HG02870 (cell line): ENCODE data around the gene DCAF15.
"Not testable (repeated sequence)": the region's sequence is repeated elsewhere in the genome, so short reads cannot be mapped to it uniquely, and the experiment has no call there.

Source experiments
- ATAC-seq: cut with Tn5 transposase; IDR thresholded peaks from one replicate; pipeline ENCODE4 v1.9.1; 2021; ENCODE audit warnings: mild to moderate bottlenecking, moderate library complexity; ENCODE audit not compliant: unreplicated experiment

DCAF15 gene

DNA sequence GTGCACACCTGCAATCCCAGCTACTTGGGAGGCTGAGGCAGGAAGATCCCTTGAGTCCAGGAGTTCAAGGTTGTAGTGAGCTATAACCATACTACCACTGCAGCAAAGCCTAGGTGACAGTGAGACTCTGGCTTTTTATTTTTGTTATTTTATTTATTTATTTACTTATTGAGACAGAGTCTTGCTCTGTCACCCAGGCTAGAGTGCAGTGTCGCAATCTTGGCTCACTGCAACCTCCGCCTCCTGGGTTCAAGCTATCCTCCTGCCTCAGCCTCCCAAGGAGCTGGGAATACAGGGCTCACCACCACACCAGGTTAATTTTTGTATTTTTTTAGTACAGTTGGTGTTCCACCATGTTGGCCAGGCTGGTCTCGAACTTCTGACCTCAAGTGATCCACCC lies 21.2 kb downstream of the DCAF15 start:
- not testable (repeated sequence) for ATAC-seq

GRCh38 chr19:13974073-13974472 lies 21.8 kb downstream of the DCAF15 start:
- ATAC-seq: no peak

- no peak for ATAC-seq
Measured at GRCh38 chr19:13975870-13976269, 23.6 kb downstream of the DCAF15 start.

DNA sequence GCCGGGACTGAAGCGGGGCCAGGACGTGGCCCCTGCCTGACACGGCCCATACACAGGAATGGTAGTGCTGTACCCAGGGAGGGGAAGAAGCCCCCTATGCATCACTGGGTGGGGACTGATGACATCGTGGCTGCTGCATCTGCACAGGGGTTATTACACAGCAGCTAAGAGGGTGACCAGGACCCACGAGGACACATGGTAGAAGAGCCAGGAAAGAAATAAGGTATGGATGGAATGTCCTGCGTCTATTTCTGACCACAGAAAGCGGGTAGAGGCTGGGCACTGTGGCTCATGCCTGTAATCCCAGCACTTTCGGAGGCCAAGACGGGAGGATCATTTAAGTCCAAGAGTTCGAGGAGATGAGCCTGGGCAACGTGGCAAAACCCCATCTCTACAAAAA lies 24.1 kb downstream of the DCAF15 start:
- no peak for ATAC-seq

GRCh38 chr19:13977803-13978202 lies 25.5 kb downstream of the DCAF15 start:
- ATAC-seq: no peak

DNA sequence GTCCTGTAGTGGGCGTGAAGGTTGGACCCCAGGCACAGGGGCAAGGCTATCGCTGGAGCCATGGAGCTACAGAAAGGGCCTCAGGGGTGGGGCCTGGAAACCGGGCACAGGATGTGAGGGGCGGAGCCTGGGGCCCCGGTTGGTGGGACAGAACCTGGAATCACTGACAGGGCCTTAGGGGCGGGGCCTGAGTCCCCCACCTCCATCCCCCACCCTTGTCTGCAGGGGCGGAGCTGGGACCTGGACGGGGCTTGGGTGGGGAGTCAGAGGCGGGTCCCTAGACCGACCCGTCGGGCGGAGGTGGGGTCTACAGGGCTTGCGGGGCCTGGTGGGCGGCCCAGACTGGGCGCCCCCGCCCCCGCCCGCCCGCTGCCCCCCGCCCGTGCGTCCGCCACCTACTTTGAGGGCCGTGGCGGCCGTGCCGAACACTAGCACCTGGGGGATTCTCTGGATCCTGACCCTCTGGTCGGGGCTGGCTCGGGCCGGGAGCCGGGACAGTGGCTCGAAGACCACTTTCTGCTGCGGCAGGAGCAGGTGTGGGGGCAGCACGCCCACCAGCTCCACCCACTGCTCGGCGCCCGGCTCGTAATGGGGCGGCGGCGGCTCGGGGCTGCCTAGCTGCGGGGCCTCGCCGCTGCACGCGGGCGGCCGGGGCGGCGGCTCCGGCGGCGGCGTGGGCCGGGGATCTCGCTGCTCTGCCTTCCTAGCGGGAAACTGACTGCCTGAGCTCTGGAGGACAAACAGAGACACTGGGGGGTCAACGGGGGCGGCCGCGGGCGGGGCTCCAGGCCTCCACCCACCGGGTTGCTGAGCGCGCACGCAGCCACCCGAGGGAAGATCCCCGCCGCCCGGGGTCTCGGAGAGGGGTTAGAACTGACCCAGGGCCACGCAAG lies 26.3 kb downstream of the DCAF15 start:
- ATAC-seq: no peak

GRCh38 chr19:13979244-13979615 lies 26.9 kb downstream of the DCAF15 start:
- no peak for ATAC-seq

GRCh38 chr19:13979686-13980085 lies 27.4 kb downstream of the DCAF15 start:
- no peak for ATAC-seq

DNA sequence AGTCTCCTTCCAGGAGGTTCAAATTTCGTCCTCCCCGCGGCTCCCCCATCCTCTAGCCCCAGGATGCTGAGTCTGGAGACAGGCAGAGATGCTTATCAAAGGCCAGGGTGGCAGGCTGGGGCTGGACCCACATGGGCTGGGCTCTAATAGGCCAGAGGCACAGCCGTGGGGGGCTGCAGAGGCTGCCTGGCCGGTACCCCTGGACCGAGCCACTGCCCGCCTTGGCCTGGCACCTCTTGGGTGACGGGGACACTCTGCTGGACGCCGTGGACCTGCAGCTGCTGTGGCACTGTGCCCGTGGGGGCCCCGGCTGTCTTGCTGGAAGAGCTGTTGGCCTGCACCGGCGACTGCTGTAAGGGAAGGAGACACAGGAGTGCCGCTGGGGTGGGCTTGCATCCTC lies 28.0 kb downstream of the DCAF15 start:
- no peak for ATAC-seq

DNA sequence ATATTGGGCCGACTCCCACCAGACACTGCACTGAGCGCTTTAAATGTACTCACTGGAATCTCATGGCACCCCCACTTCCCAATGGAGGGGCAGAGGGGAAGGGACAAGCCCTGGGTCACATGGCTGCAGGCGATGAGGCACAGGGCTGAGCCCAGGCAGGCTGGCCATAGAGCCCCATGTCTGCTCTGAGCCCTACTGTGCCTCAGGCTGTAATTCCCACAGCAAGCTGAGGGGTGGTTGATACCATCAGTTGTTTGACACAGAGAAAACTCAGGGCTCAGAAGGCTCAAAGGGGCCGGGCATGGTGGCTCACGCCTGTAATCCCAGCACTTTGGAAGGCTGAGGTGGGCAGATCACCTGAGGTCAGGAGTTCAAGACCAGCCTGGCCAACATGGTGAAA lies 28.7 kb downstream of the DCAF15 start:
- ATAC-seq: no peak

GRCh38 chr19:13981467-13981866 lies 29.2 kb downstream of the DCAF15 start:
- no peak for ATAC-seq

- no peak for ATAC-seq
Measured at GRCh38 chr19:13981988-13982501, 29.7 kb downstream of the DCAF15 start.

- no peak for ATAC-seq
Measured at GRCh38 chr19:13982773-13983172, 30.5 kb downstream of the DCAF15 start.

DNA sequence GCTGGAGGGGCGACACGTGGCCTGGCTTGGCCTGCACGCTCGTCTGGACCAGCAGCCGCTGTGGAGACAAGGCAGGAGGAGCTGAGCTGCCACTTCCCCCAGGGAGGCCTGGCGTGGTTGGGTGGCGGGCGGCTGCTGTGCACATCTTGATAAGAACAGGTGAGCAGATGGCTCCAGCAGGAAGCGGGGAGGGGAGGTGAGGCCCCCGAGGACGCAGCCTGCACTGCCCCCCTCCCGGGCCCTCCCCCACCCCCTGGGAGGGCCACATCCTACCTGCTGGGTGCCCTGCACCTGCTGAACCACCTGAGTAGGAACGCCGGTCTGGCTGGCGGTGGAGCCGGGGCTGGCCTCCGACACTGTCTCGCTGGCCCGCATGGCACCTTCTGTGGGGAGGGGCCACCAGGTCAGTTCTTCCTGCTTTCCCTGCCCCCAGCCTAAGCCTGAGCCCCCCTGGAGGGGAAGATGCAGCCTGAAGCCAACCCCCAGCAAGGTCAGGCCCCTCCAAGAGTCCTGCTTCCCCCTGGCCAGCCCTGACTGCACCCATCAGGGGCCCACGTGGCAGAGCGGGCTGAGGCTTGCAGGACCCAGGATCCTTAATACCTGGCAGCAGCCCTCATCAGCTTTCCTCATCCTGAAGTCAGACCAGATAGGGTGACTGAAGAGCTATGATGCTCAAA lies 31.0 kb downstream of the DCAF15 start:
- no peak for ATAC-seq

- no peak for ATAC-seq
Measured at GRCh38 chr19:13984186-13984585, 31.9 kb downstream of the DCAF15 start.

DNA sequence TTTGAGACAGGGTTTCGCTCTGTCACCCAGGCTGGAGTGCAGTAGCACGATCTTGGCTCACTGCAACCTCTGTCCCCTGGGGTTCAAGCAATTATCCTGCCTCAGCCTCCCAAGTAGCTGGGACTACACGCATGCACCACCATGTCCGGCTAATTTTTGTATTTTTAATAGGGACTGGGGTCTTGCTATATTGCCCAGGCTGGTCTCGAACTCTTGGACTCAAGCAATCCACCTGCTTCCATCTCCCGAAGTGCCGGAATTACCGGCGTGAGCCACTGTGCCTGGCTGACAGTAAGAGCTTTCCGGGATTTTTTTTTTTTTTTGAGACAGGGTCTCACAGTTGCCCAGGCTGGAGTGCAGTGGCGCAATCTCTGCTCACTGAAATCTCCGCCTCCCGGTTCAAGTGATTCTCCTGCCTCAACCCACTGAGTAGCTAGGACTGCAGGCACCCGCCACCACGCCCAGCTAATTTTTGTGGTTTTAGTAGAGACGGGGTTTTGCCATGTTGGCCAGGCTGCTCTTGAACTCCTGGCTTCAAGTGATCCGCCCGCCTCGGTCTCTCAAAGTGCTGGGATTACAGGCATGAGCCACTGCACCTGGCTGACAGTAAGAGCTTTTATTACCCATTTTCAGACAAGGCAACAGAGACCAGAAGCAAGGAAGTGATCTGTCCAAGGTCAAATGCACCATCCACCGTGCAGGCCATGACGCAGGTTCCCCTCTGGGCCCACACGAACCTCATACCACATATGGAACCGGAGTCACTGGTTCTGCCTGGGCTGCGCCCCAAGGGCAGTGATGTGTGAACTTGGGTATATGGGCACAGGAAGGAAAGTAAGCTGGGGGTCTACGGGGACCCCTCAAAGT lies 32.8 kb downstream of the DCAF15 start:
- ATAC-seq: no peak

DNA sequence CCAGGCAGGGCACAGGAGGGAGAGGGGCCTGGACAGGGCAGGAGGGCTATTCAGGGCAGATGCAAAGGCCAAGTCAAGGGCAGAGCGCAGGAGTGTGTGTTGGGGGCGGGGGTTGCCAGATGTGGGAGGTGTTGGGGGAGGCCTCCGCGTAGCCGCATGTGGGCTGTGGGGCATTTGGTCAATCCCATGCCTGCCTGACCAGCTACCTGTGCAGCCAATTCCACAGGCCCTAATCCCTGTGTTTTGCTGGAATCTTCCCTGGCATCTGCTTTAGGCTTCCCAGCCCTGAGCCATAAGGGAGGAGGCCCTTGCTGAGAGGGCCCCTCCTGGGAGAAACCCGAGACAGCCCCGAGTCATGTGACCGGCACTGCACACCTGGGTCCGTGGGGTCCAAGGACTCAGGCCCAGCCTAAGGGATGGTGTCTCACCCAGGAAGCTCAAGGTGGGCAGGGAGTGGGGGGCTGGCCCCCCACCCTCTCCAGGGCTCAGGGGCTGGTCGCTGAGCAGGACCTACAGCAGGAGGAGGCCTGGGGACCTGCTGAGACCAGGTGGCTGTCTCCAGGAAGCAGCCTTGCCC lies 33.5 kb downstream of the DCAF15 start:
- peak; percentile 12 for ATAC-seq

DNA sequence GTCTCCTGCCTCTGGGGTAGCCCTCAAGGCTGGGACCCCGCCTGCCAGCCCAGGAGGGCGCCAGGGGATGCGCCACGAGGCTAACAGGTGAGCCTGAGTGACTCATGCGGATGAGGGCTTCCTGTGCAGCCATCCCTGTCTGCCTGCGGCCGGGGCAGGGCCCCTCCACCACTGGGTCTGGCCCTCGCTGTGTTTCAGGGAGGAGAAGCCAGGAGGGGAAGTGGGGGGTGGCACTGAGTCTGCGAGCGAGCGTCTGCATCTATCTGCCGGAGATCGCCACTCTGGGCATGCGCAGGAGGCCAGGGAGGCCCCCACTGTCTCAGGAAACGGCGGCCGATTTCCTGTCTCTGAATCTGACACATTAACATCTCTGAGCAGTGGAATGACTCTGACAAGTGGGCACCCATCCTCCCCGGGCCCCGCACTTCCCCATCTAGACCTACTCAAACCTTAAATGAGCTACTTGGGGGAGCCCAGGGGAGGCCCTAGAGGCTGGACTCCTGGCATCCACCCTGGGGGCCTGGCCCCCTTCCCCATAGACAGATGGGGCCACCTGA lies 34.1 kb downstream of the DCAF15 start:
- ATAC-seq: peak; percentile 82

DNA sequence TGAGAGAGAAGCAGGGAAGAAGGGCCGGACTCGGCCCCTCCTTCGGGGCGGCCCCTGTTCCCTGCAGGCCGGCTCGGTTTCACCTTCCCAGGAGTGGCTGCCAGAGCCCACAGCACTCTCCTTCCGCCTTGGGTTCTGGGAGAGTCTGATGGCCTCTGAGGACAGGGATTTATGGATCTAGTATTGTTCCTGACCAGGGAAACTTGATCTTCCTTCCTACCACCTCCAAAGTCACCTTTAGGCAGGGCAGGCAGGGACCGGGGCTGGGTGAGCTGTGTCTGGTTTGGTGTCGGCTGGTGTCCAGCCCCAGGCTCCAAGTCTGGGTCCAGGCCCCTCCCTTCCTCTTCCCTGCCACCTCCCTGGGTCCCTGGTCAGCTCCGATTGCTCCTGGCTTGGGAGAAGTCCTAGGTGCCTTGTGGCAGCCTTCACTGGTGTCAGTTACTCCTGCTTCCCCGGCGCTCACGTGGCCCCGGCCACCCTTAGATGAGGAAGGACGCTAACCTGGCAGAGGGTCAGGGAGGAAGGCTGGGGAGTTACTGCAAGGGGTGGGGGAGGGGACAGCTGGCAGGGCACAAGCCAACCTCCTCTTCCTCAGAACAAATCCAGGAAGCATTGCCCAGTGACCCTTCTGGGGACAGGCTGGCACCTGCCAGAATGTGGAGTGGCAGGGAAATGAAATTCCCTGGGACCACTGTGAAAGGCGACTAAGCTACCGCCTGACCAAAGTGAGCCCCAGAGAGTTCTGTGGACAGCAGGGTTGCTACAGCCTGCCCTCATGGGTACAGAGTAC lies 35.0 kb downstream of the DCAF15 start:
- no peak for ATAC-seq

DNA sequence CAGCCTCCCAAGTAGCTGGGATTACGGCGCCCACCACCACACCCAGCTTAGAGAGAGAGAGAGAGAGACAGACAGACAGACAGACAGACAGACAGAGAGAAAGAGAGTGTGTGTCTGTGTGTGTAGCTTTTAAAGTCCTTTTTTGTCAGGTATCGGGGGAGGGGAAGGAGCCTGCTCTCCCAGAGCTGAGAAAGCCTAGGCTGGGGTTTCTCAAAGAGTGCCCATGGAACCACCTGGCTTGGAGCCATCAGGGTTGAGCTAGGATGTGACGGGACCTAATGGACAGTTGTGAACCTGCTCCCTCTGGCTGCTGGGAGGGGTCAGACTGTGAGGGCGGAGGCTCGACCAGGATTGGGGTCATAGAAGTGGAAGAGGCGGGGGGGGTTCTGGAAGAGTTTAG lies 37.2 kb downstream of the DCAF15 start:
- no peak for ATAC-seq
